AG04450 (cell line): Measurements from ENCODE around the gene FAM163B. TPM values are rescaled to one million over a fixed set of nuclear protein-coding genes. Genes with fewer than 3 reads are reported as not detected.
A peak's percentile ranks its signal among the peaks of the same experiment; 100 is the strongest.

ENCODE experiments used
- CTCF ChIA-PET: fragments of 300-600, 350-600 bp; formaldehyde crosslinking; extraction: SDS; loops from one replicate; lab custom pipeline; 2022; ENCODE audit warnings: antibody characterized with exemption, inconsistent platforms; lab: Charles Lee
- POLR2A ChIA-PET: fragments of 350-600 bp; formaldehyde crosslinking; extraction: SDS; loops from one replicate; lab custom pipeline; 2021; ENCODE audit warnings: antibody characterized with exemption, inconsistent platforms; lab: Yijun Ruan, JAX
- DNase-seq: peaks from one replicate; pipeline ENCODE4 v3.0.0-alpha.2; 2011; ENCODE audit warnings: low read depth, low spot score
- H3K27ac ChIP-seq: one replicate; pipeline ENCODE4 v1.5.1; 2012; ENCODE audit warnings: low read depth, low read length, control low read depth
- H3K27me3 ChIP-seq: one replicate; pipeline ENCODE4 v1.6.0; 2012; ENCODE audit warnings: low read length; ENCODE audit not compliant: control insufficient read depth, insufficient read depth
- H3K4me3 ChIP-seq: 2 replicates; pipeline ENCODE4 v1.5.1; 2011; ENCODE audit warnings: mild to moderate bottlenecking, low read depth, low read length, control low read depth
- H3K9me3 ChIP-seq: 2 replicates; pipeline ENCODE4 v1.5.1; 2012; ENCODE audit warnings: low read length; ENCODE audit not compliant: control insufficient read depth, insufficient read depth
- polyA plus RNA-seq: library from polyadenylated mRNA; depleted of rRNA; stranded (reverse); fragments of >200 nt; gene quantifications from 2 replicates; pipeline ENCODE4 v1.2.3, GENCODE V29; 2011
- TF ChIP-seq, protein P1 (sequence below): IDR thresholded peaks from 2 replicates; pipeline ENCODE4 v1.5.1; 2011; ENCODE audit warnings: low read depth, low read length, control low read depth, inconsistent platforms

Gene FAM163B
- polyA plus RNA-seq, 1 experiment, result not detected

DNA sequence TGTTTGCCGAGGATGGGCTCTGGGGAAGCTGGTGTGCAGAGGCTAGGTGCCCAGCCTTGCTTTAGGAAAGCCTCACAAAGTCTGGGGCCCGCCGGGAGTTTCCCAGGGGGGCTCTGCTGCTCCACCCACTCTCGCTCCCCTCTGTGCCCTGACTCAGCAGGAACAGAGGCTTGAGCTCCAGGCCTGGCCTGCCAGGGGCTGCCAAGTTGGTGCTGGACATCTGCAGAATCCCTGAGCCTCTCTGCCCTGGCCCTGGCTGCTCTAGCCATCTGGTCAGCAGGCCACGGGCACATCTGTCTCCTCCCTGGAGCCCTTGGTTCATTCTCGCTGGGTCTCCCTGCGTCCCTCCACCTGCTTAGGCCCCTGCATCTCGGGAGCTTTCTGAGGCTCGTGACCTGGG, 75.3 kb downstream of the FAM163B start:
- no peak for DNase-seq
- no peaks in the 10 kb centered on the region; the same call in 1 of the 2 replicates for H3K9me3 ChIP-seq
- no peak overlapping the region for H3K27ac ChIP-seq
- CTCF ChIA-PET, result interaction anchor here (0.6 to 1.4 kb wide), 3 partner anchors 9 to 202 kb away, joined by 3 read pairs; no protein-coding TSS in a partner anchor
- H3K4me3 ChIP-seq, result no peak overlapping the region
- peaks cover 69% of the 10 kb centered on the region for H3K27me3 ChIP-seq
- TF ChIP-seq, protein P1, sequence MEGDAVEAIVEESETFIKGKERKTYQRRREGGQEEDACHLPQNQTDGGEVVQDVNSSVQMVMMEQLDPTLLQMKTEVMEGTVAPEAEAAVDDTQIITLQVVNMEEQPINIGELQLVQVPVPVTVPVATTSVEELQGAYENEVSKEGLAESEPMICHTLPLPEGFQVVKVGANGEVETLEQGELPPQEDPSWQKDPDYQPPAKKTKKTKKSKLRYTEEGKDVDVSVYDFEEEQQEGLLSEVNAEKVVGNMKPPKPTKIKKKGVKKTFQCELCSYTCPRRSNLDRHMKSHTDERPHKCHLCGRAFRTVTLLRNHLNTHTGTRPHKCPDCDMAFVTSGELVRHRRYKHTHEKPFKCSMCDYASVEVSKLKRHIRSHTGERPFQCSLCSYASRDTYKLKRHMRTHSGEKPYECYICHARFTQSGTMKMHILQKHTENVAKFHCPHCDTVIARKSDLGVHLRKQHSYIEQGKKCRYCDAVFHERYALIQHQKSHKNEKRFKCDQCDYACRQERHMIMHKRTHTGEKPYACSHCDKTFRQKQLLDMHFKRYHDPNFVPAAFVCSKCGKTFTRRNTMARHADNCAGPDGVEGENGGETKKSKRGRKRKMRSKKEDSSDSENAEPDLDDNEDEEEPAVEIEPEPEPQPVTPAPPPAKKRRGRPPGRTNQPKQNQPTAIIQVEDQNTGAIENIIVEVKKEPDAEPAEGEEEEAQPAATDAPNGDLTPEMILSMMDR, result no peak
- POLR2A ChIA-PET, result no interaction called here

- Histone ChIP-seq H3K27ac (no peak overlapping the region), H3K27me3 (peaks cover 75% of the 10 kb centered on the region), H3K4me3 (no peak overlapping the region), H3K9me3 (no peaks in the 10 kb centered on the region; the same call in 1 of the 2 replicates)
- ChIA-PET POLR2A (no interaction called here), CTCF (interaction anchor here (0.6 to 1.4 kb wide), 4 partner anchors 10 to 202 kb away, joined by 3 to 4 read pairs (median 3); no protein-coding TSS in a partner anchor)
- TF ChIP-seq, protein P1, result peak; percentile 58
- DNase-seq, result no peak
These were observed 76.1 kb downstream of the FAM163B start for GRCh38 chr9:133532937-133533668.

- DNase-seq, result no peak
- H3K27me3 ChIP-seq, result peaks cover 86% of the 10 kb centered on the region
- ChIA-PET CTCF (no interaction called here), POLR2A (no interaction called here)
- H3K27ac ChIP-seq, result no peak overlapping the region
- H3K4me3 ChIP-seq, result no peak overlapping the region
- TF ChIP-seq, protein P1, result no peak
- H3K9me3 ChIP-seq, result no peaks in the 10 kb centered on the region; the same call in 1 of the 2 replicates
These were observed 77.9 kb downstream of the FAM163B start for GRCh38 chr9:133531293-133531692.

- no peak overlapping the region for H3K4me3 ChIP-seq
- DNase-seq, result no peak
- H3K9me3 ChIP-seq, result no peaks in the 10 kb centered on the region; the same call in 1 of the 2 replicates
- POLR2A ChIA-PET, result no interaction called here
- TF ChIP-seq, protein P1, result no peak
- H3K27ac ChIP-seq, result no peak overlapping the region
- peaks cover 82% of the 10 kb centered on the region for H3K27me3 ChIP-seq
- CTCF ChIA-PET, result no interaction called here
These were observed 79.3 kb downstream of the FAM163B start for GRCh38 chr9:133529874-133530273.

GRCh38 chr9:133529457-133529856, 79.7 kb downstream of the FAM163B start:
- Histone ChIP-seq H3K9me3 (no peaks in the 10 kb centered on the region; the same call in 1 of the 2 replicates), H3K27ac (no peak overlapping the region), H3K4me3 (no peak overlapping the region), H3K27me3 (peaks cover 81% of the 10 kb centered on the region)
- POLR2A ChIA-PET, result no interaction called here
- TF ChIP-seq, protein P1, result no peak
- DNase-seq, result no peak
- CTCF ChIA-PET, result no interaction called here
